ENCODE data around the gene TSPAN31.

Gene TSPAN31

GRCh38 chr12:57722716-57723629 lies 21.9 kb upstream of the TSPAN31 start:
- DNase-seq = no peak

GRCh38 chr12:57723630-57723962 lies 21.2 kb upstream of the TSPAN31 start:
- DNase-seq = no peak

- no peak for DNase-seq
These were observed 20.6 kb upstream of the TSPAN31 start for GRCh38 chr12:57724003-57724935.

GRCh38 chr12:57724936-57725740 lies 19.7 kb upstream of the TSPAN31 start:
- DNase-seq = no peak

- DNase-seq = no peak
These were observed 19.0 kb upstream of the TSPAN31 start for GRCh38 chr12:57725851-57726150.

GRCh38 chr12:57726151-57726883 lies 18.5 kb upstream of the TSPAN31 start:
- DNase-seq = no peak

GRCh38 chr12:57726884-57727757 lies 17.7 kb upstream of the TSPAN31 start:
- no peak for DNase-seq

- DNase-seq = no peak
These were observed 17.0 kb upstream of the TSPAN31 start for GRCh38 chr12:57727758-57728395.

- DNase-seq = no peak
These were observed 15.5 kb upstream of the TSPAN31 start for GRCh38 chr12:57729321-57729844.

GRCh38 chr12:57730336-57731067 lies 14.3 kb upstream of the TSPAN31 start:
- no peak for DNase-seq

- no peak for DNase-seq
These were observed 13.3 kb upstream of the TSPAN31 start for GRCh38 chr12:57731411-57732080.

GRCh38 chr12:57732270-57732669 lies 12.6 kb upstream of the TSPAN31 start:
- no peak for DNase-seq

- DNase-seq = no peak
These were observed 11.9 kb upstream of the TSPAN31 start for GRCh38 chr12:57732726-57733593.

- no peak for DNase-seq
These were observed 10.9 kb upstream of the TSPAN31 start for GRCh38 chr12:57733928-57734327.

- DNase-seq = no peak
These were observed 10.2 kb upstream of the TSPAN31 start for GRCh38 chr12:57734591-57734990.

GRCh38 chr12:57735198-57735855 lies 9.5 kb upstream of the TSPAN31 start:
- no peak for DNase-seq

GRCh38 chr12:57735952-57736740 lies 8.7 kb upstream of the TSPAN31 start:
- no peak for DNase-seq
